ENCODE data around the gene FUCA2. TPM values are rescaled to one million over a fixed set of nuclear protein-coding genes. Genes with fewer than 3 reads are reported as not detected.

FUCA2 gene, protein sequence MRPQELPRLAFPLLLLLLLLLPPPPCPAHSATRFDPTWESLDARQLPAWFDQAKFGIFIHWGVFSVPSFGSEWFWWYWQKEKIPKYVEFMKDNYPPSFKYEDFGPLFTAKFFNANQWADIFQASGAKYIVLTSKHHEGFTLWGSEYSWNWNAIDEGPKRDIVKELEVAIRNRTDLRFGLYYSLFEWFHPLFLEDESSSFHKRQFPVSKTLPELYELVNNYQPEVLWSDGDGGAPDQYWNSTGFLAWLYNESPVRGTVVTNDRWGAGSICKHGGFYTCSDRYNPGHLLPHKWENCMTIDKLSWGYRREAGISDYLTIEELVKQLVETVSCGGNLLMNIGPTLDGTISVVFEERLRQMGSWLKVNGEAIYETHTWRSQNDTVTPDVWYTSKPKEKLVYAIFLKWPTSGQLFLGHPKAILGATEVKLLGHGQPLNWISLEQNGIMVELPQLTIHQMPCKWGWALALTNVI
- total RNA-seq: 62.7 TPM

DNA sequence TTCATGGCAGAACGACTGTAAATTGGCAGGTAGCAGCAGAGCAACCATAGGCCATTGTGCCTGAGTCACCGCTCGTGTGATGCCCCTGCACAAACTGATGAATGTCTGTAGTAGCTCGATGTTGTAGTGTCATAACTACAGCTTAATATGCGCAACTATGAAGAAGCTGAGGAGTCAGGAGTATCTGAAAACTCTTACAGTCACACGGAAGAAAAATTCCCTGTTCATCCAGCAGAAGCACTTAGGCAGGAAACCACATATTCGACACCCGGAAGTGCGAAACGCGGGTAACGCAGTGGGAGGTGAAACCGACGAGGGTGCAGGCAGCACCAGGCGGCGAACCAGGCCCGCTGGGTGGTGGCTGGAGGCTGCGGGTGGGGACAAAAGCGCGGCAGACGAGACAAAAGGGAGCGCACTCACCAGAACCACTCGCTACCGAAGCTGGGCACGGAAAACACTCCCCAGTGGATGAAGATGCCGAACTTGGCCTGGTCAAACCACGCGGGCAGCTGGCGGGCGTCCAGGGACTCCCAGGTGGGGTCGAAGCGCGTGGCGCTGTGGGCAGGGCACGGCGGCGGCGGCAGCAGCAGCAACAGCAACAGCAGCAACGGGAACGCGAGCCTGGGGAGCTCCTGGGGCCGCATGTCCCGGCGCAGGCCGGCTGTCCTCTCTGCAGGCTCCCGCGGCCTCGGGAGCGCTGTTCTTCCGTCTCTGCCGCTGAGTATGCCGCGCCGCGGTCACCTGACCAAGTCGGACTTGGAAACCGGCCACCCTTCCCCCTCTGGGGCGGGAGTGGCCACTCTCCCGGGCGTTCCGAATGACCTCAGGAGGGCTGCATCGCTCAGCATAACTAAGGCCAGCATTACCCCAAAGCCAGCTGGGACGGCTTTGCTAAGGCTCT, at the start of gene FUCA2:
Gene FUCA2, minus strand, starts transcription at position 730 of the 901 bp plus-strand sequence. Its CDS starts 86 bp downstream, at position 644.
- DNase-seq (ENCODE audit: low spot score): peak; percentile 93

DNA sequence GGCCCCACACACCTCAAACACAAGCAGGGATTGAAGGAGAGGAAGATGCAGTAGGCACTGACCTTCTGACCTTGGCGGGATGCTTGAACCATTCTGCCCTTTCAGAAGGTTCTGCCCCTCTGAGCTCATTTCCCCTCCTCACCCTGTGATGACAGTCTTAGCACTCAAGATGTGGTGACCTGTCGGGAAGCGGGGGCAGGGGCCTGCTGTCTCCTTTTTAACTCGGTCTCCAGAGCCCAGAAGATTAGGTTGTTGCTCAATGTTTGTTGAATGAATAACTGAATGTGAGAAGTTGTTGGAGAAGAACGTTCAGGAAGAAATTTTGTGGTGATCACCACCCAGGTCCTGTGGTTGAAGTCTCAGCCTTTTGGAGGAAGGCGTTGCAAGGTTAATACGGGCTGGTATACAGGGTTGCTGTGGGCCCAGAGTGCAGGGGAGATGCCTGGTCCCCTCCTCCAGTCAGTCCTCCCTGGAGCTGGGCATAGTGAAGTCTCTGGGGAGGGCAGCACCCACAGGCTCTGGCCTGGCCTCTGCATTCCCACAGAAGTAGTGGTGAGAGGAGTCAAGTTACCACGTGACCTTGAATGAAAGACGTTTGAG, 49.7 kb upstream of the FUCA2 start:
- DNase-seq (ENCODE audit: low spot score): no peak

DNA sequence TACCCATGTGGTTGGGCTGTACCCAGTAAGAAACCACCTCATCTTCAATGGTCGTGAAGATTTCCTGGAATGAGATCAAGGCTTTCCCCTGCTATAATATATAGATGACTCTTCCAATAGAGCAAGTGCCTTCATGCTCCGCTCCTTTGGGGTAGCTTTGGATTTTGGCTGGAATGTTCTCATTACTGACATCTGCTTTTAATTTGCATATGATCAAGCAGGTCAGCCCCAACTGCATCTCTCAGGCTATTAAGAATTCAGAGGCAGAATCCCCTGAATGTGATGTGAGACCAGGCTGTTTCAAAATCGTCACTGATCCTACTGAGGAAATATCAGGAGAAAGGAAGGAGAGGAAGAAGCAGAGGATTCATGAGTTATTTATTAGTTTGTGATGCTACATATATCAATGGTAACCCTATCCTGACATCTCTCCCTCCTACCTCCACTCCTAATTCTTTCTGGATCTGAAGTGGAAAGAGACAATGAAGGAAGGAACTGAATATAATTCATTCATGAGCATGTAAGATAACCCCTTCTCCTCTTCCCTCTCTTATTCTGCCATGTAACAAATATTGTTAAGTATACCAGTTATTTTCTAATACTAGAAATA, 47.6 kb upstream of the FUCA2 start:
- no peak for DNase-seq (ENCODE audit: low spot score)

DNA sequence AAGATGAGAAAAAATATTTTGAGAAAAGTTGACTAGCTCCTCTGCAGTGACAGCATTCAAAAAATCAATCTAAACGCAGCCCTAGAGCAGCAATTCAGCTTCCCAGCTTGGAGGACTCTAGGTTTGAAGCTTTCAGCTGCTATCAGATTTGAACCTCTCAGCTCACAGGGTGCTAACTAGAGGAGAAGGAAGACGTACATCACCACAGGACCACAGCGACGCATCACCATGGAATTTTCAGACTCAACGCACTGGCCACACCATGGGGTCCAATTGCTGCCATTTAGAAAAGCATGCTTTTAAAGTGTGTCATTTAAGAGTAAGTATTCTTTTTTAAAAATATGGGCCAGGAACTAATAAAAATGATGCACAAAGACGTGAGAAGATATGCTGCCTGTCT, 45.0 kb upstream of the FUCA2 start:
- no peak for DNase-seq (ENCODE audit: low spot score)

DNA sequence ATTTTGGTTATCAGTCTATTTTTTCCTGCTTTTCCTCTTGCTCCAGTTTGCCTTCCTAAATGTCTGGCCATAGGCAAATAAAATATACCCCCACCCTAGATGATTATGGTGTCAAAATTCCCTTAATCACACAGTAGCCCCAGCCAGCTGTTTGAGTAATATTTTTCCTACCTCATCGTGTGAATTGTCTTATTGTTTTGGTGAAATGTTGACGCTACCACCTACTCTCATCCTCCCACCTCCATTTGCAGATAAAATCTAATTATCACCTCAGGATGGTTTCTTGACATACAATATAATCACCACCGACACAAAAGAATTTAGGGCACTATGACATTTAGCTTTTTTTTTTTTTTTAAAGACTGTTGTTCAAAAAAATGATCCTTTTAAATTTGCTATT, 44.1 kb upstream of the FUCA2 start:
- DNase-seq (ENCODE audit: low spot score): no peak

DNA sequence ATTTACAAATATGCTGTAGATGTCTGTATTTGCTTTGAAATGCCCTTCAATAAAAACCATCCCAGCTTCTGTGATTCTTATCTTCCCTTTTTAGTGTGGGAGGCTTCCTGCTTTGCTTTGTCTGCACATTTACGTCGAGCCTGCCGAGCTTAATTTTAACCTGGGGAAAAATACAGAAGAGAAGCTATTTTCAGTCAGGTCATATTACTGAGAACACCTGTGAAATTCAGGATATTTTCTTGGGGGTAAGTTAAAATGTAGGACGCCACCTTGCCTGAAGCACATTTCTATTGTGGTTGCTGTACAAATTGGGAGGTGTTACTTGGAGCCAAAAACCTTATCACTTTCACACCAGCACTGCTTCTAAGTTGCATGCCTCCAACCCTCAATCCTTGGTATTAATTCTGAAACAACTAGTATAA, 43.6 kb upstream of the FUCA2 start:
- DNase-seq (ENCODE audit: low spot score): no peak

DNA sequence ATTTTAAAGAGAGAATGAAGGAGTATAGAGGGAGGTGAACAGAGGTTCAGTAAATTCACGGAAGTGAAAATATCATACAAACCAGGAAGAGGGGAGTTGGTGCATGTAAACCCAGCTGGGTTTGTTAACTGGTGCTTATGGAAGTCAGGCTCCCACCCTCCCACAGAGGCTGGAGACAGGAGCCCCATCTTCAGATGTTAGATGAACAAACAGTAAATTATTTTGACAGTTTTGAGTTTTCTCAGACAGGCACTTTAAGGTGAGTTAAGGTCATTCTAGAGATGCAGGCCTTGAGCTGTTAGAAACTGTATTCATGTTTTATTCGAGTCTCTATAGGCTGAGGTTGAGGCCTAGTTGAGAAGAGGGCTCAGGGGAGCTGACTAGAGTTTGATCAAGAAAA, 41.8 kb upstream of the FUCA2 start:
- DNase-seq (ENCODE audit: low spot score): no peak

DNA sequence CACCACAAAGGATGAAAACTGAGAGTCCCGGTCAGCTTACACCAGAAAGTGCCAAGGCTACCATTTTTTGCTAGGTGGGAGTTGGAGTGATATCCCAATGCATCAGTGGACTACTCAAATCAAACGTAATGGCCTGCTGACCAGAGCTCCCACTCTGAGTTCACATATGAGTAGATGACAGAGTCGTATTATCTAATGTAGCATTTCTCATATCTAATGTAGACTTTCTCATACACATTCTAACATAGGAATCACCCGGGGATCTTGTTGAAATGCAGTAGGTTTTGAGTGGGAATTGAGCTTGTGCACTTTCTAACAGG, 38.4 kb upstream of the FUCA2 start:
- DNase-seq (ENCODE audit: low spot score): no peak

DNA sequence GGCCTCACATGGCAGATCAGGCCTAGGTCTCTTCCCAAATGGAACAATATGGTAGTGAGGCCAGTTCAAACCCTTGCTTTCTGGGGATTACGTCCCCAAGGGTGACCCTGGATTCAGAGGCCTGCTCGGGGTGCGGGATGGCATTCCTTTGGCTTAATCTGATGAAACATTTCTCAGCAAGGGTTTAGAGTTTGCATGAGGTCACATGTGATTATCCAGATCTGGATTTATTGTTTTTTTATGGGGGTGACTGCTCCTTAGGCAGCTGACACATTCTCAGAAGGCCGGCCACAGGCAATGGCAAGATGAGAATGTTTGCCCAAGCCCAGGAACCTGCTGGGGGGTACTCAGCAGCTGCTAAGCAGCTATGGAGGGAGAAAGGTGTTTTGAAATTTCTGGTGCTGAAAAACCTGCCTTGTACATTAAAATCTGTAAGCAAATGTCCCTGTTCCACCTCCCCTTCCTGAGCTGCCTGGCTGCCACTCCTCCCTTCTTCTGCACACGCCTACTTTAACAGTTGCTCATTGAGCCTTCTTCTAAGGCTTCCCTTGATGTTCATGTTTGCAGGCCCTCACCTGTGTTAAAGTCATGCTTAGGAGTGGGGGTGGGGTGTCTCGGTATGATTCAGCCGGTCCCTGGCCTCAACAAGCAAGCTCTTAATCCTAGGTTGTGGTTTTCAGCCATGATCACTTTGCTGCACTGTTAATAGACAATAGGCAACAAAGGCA, 37.9 kb upstream of the FUCA2 start:
- DNase-seq (ENCODE audit: low spot score): no peak

DNA sequence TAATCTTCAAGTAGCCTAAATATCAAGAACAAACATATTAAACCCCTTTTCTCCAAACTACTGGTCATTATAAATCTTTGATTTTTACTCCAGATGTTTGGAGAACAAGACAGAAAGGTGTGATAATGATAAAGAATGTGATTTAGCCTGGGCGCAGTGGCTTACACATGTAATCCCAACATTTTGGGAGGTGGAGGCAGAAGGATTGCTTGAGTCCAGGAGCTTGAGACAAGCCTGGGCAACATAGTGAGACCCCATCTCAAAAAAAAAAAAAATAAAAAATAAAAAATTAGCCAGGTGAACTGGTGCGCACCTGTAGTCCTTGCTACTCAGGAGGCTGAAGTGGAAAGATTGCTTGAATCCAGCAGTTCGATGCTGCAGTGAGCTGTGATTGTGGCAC, 35.1 kb upstream of the FUCA2 start:
- no peak for DNase-seq (ENCODE audit: low spot score)

DNA sequence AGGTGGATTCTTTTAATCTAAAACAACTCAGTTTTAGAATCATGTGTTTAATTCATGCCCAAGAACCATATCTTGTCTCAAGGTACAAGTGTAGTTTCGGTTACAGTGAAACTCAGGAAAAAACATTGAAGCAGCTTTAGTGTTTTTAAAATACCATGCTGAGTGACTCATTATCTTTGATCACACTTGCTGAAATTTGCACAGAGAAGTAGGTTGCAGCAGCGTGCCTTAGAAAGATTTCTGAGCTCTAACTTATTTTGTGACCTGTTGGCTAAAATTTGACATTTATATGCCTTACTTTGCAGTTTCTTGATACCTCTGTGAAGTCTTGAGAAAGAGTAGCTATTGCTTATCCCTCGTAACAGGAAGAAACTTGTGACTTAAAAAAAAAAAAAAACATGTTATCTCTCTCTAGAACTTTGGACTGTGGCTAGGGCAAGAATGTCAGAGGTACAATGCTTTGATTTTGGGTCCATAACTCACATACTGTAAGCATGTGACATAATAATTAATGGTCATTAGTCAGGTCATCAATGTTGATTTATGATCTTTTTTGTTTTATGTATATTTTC, 34.5 kb upstream of the FUCA2 start:
- no peak for DNase-seq (ENCODE audit: low spot score)

DNA sequence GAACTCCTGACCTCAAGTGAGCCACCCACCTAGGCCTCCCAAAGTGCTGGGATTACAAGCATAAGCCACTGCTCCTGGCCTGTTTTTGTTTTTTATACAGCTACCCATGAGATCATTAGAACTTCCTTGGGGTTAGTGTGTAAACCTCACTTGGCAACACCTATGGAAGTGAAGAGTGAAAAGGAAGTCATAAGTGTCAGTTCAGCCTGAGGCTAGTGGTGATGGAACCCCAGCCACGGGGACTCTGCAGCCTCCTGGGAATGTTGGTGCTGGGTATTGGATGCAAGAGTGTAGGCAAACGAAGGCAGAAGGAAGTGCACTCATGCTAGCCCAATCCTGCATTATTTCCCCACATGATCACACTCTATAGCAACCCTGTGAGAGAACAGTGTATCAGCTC, 33.6 kb upstream of the FUCA2 start:
- no peak for DNase-seq (ENCODE audit: low spot score)

DNA sequence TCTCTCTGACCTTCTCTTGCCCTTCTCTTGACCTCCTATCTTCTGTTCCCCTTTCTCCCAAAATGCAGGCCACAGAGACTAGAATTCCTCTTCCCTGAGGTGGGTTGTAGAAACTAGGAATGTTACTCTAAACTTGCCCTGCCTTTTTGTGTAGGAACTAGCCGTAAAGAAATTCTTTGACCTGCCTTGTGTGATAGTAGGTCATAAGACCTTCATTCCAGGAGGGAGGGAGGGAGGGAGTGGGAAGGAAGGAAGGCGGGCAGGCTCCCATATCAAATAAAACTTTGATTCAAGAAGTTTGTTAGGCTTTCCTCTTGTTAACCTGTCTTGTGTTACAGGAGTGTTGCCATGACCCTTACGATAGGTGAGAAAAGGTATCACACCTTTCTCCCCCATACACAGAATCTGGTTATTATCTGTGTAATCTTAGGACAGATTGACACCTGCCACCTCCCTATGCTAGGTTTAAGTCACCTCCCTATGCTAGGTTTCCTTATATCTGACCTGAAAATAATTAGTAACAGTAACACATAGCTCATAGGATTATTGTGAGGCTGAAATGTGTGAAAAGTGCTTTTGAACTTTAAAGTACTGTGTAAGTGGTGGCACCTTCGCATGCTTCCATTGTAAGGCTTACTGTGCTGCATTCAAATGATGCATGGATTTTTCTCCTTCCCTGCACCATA, 32.6 kb upstream of the FUCA2 start:
- DNase-seq (ENCODE audit: low spot score): no peak

DNA sequence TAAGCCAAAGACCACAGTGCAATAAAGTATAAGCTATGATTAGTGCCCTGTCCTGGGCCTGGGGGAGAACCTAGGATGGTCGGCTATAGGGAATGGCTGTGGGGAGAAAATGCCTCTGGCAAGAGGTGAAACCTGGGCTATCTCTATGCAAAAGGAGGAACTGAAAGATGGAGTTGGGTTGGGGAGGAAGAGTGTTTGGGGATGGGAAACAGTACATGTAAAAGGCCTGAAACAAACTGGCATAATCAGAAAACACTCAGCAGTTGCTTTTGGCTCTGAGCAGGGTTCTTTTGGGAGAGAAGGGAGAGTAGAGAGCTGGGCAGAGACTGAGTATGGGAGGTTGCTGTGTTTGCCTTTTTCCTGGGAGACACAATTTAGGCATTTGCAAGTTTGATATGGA, 31.9 kb upstream of the FUCA2 start:
- no peak for DNase-seq (ENCODE audit: low spot score)

DNA sequence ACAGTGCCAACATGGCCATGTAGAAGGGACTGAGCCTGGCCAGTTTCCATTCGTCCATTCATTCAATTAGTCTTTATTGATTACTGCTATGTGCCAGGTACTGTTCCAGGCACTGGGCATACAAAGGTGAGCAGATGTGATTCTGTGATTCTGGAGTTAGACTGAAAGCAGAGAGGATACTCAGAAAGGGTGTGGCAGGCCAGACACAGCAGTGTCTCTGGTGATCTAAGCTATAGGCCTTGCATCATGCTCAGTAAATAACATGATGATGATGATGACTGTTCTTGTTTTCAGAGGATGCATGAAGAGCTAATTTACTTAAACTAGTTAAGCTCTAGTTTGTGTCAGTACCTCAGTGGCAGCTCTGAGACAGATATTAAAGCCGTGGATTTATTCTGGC, 31.4 kb upstream of the FUCA2 start:
- peak; percentile 41 for DNase-seq (ENCODE audit: low spot score)

DNA sequence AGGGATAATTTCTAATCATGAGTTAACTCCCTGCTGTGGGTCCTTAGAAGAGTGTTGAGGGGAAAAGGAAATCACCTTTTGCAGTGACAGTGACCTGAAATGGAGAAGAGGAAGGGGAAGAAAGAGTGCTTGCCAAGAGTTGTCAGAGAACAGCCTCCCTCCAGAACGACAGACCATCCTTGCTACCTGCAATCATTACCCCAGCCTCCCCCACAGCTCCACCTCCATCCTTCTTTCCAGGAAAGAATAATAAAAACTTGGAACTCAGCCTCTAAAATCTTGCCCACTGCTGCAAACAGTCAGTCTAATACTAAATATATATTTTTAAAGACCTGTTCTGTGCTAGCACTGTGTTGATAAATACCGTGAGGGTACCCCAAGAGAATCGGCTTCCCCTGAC, 28.7 kb upstream of the FUCA2 start:
- DNase-seq (ENCODE audit: low spot score): no peak

DNA sequence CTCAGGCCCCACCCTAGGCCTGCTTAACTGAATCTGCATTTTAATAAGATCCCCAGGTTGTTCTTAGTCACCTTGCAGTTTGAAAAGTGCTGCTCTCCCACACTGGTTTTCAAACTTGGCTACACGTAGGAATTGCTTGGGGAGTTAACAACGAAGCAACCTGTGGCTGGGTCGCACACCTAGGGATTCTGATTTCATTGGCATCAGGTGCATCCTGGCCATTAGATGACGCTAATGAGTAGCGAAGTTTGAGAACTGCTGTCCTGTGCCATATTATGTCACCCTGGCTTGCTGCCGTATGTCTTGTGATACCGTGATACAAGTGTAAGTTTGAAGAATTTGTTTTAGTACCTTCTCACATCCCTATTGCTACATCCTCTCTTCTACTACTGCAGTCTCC, 28.2 kb upstream of the FUCA2 start:
- peak; percentile 37 for DNase-seq (ENCODE audit: low spot score)

DNA sequence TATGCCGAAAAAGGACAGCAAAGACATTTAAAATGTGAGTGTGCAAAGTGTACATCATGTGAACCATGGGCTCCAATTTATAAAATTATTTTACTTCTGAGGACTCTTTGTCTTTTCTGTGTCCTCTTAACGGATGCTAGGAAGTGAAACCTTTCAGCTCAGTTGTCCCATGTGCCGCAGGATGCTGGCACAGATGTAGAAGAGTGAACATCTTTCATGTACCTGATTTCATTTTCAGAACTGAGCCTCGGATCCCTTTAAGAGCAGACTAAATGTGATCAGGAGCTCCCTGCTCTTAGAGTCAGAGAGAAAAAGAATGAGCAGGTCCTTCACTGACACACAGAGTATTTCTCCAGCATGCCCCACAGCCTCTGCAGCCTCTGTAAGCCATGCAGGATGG, 27.6 kb upstream of the FUCA2 start:
- no peak for DNase-seq (ENCODE audit: low spot score)

DNA sequence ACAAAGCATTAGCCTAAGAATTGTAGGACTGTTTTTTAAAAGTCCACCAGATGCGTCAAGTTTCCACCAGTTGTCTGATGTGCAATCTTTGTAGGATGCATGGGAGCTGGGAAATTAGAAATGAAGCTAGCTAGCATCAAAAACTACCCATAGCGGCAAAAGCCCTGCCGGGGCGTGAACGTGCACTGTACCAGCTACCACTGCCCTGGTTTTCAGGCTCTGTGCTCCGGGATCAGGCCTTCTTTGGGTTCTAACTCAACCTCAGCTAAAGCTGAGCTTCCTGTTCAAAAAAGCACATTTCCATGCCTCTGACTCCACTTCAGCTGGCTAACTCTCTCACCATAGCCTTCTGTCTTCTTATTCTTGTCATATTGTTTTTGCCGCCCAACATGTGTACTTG, 26.9 kb upstream of the FUCA2 start:
- DNase-seq (ENCODE audit: low spot score): no peak

DNA sequence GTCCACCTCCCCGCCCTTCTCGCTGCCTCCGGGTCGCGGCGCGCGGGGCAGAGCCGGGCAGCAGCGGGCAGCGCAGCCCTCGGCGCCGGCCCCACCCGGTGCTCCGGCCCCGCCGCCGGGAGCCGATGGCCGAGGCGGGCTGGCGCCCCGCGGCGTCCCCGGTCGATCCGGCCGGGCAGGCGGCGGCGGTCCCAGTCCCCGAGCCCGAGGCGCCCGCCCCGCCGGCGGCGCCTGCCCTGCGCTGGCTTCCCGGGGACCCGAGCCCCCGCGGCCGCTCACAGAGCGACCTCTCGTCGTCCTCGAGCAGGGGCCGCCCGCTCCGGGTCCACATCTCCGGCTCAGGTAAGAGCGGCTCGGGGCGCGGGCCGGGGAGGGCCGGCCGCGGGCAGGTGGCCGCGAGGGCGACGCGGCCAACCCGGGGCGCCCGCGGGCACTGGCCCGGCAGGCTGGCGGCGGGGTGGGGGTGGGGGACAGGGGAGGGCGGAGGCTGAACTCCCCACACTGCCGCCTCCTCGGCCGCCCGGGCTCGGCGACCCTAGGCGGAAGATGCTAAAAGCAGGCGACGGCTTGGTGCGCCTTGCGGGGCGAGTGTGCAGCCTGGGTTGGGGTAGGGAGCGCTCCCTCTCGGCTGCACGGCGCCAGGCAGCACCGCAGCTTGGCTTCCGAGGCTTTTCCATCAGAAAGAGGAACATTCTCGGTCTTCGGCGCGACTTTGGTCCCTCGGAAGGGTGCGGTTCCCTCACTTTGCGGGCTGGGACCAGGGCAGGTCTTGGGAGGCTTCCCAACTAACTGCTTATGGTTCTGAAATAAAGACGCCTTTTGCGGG, 25.6 kb upstream of the FUCA2 start:
- DNase-seq (ENCODE audit: low spot score): peak; percentile 69

Measured in mucosa of gallbladder (tissue), 1 donor.